GM12872 (cell line): ENCODE measurements around the gene SOCS7.

Experiments
- TF ChIP-seq, protein P1 (sequence below): IDR thresholded peaks from 3 replicates; pipeline ENCODE4 v1.5.1; 2011; ENCODE audit warnings: low read depth, mild to moderate bottlenecking, low read length, moderate library complexity; ENCODE audit not compliant: insufficient read depth

Gene SOCS7

DNA sequence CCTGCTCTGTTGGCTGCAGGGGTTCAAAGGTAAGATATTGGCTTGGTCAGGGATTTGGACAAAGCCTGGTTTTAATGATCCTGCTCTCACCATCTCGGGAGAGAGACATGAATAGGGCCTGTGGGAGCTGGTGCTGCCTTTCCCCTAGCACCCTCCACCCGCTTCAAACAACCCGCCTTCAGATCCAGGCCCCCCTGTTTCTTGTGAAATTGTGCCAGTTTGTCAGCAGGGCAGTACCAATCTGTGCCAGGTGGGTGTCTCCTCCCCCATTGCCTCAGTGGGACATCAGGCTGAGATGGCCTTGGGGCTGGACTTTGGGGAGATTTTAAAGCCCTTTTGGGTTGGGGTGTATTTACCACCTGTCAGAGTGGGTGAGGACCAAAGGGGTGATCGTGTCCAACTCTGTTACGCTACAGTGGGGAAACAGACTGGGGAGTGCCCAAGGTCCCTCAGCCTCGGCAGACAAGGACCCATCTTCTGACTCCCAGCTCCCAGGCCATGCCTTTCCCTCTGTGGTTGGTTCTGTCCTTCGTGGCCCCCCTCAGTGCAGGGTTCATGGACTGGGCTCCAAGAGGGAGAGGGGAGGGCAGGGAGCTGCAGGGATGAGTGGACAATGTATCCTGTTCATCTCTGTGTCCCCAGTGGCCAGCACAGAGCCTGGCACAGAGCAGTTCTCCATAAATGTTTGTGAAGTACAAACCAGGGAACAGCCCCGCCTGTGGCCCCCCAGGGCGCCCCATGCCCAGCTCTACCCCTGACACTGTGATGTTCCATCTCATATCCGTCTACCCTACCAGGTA is 79.9 kb downstream of the SOCS7 start:
- TF ChIP-seq, protein P1, sequence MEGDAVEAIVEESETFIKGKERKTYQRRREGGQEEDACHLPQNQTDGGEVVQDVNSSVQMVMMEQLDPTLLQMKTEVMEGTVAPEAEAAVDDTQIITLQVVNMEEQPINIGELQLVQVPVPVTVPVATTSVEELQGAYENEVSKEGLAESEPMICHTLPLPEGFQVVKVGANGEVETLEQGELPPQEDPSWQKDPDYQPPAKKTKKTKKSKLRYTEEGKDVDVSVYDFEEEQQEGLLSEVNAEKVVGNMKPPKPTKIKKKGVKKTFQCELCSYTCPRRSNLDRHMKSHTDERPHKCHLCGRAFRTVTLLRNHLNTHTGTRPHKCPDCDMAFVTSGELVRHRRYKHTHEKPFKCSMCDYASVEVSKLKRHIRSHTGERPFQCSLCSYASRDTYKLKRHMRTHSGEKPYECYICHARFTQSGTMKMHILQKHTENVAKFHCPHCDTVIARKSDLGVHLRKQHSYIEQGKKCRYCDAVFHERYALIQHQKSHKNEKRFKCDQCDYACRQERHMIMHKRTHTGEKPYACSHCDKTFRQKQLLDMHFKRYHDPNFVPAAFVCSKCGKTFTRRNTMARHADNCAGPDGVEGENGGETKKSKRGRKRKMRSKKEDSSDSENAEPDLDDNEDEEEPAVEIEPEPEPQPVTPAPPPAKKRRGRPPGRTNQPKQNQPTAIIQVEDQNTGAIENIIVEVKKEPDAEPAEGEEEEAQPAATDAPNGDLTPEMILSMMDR: no peak

DNA sequence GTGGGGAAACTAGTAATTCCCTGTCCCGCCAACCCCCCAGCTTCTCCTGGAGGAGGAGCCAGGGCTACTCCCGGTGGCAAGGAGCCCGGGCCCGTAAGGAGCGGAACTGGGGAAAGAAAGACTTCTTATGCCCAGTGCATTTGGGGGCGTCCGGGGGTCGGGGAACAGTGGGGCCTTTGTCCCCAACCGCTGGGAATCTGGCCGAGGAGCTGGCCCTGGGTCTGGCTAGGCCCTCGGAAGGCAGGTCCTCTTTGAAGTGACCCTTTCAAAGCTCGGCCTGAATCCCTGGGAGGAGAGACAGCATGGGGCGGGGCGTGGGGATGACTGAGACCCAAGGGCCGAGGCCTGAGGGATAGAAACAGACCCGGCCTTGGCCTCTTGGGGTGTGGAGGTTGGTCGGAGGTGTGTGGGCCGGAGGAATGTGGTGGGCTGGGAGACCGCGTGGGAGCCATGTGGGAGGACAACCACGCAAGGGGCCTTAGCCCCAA is 82.6 kb downstream of the SOCS7 start:
- TF ChIP-seq, protein P1: no peak

DNA sequence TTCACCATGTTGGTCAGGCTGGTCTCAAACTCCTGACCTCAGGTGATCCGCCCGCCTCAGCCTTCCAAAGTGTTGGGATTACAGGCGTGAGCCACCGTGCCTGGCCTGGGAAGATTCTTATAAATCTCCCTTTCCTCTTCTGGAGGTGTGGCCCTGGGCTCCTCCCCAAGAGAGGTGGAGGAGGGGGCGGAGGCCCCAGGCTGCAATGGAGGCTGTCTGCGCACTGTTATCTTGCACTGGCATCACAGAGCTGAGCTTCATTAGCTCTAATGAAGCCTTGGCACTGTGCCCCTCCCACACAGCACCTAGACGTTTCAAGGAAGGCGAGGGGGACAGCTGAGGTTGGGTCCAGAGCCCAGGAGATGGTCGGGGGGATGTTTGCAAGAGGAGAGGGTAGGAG is 84.2 kb downstream of the SOCS7 start:
- TF ChIP-seq, protein P1: no peak

DNA sequence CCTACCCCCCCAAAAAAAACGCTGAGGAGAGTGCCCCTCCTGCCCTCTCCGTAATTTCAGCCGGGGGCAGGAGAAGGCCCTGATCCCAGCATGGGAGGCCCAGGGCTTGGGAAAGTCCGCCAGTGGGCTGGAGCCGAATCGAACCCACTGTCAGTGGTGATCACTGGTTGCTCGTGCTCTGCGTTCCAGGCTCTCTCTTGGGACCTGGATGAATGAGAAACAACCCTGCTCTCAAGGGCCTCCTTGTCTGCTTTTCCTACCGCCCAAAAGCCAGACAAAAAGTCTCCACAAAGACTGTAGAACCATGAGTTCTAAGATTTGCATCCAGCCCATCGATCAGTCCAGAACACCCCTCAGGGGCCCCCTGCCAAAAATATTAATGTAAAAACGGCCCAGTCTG is 84.7 kb downstream of the SOCS7 start:
- TF ChIP-seq, protein P1: no peak

DNA sequence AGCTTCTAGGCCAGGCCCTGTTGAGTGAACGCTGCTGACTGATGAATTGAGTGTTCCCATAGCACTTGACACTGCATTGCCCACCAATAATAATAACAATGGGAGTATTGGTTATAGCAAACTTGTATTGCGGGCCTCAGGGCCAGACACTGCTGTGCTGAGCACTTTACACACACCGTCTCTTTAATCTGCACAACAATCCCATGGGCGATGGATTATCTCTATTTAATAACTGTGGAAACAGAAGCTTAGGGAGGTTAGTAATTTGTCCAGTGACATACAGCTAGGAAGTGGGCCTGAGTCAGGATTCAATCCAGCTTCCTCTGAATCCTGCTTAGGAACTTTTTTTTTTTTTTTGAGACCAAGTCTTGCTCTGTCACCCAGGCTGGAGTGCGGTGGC is 87.8 kb downstream of the SOCS7 start:
- TF ChIP-seq, protein P1: no peak

DNA sequence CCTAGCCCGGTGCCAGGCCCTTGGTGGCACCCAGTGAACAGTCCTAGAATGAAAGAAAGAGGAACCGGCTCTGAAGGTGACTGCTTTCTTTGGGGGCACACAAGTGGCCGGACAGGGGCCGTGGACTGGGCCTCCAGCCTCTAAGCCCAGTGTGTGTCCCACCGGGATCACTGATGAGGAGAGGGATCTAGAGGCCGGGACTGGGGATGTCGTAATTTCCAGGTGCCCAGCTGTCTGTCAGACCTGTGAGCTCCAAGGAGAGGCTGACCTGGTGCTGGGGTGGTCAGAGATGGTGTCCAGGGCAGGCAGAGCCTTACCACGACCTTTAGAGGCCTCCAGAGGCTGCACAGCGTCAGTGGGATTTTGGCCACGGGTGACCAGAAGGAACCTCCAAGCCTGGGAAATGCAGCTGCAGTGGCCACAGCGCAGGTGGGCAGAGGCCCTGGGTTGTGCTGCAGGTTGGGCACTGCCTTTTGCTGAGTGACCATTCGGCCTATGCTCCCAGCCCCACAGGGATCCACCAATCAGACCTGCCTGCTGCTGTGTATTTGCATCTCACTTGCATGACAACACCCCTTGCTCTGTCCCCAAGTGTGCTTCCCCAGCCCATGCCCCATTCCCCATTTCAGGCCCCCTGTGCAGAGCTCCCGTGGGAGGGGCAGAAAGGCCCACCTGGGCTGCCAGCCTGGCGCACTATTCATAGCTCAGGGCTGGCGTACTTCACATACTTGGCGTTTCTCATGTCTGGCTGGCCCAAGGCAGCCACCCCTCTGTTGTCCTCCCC is 89.2 kb downstream of the SOCS7 start:
- TF ChIP-seq, protein P1: no peak

DNA sequence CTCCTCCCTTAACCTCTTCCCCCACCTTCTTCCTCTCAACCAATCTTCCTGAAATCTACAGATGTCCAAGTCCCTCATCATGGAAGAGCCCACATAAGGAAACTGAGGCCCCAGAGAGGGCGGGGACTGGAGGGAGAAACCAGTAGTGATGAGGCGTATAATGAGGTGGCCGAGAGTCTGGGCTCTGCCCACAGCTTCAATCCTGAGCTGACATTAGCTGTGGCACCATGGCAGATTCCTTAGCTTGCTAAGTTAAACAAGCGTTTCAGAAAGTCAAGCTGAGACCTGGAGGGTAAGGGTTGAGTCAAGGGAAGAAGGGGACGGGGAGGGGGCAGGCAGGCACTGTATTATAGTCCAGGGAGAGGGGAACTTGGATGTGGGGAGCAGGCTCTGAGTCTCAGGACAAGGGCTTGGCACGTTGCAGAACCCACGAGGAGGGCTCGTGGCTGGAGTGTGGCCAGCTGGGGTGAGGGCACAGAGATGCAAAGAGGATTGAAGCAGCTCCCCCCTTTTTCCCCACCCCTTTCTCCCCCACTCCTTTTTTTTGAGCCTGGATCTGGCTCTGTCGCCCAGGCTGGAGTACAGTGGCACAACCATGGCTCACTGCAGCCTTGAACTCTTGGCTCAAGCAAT is 89.9 kb downstream of the SOCS7 start:
- TF ChIP-seq, protein P1: no peak
